Measurements from ENCODE around the gene ZFAND5.

DNA sequence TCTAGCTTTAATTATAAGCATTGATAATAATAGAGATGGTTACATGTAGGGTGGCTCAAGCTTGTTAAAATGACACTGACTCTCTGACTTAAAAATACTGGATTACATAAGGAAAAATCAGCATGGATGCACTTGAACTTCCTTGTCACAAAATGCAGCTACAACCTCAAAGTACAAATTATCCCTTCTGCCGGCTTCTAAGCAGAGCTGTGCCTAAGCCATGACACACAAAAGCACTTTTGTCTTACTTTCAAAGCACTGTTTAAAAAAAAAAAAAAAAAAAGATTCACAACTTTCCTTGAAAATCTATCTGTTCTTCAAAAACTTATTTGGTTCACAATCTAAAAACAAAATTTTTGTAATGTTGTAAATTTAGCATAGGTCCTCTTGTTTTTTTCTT lies 36.4 kb upstream of the ZFAND5 start:
- TF ChIP-seq, protein P1, sequence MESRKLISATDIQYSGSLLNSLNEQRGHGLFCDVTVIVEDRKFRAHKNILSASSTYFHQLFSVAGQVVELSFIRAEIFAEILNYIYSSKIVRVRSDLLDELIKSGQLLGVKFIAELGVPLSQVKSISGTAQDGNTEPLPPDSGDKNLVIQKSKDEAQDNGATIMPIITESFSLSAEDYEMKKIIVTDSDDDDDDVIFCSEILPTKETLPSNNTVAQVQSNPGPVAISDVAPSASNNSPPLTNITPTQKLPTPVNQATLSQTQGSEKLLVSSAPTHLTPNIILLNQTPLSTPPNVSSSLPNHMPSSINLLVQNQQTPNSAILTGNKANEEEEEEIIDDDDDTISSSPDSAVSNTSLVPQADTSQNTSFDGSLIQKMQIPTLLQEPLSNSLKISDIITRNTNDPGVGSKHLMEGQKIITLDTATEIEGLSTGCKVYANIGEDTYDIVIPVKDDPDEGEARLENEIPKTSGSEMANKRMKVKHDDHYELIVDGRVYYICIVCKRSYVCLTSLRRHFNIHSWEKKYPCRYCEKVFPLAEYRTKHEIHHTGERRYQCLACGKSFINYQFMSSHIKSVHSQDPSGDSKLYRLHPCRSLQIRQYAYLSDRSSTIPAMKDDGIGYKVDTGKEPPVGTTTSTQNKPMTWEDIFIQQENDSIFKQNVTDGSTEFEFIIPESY (IDR thresholded peaks at IDR 0.05; ENCODE audit: borderline replicate concordance, low read depth): no peak
- no peak for TF ChIP-seq GABPA (IDR thresholded peaks at IDR 0.05; ENCODE audit: low read depth)
- TF ChIP-seq GATA2 (CRISPR knock-in tag; IDR thresholded peaks at IDR 0.05): no peak
- TF ChIP-seq, protein P2, sequence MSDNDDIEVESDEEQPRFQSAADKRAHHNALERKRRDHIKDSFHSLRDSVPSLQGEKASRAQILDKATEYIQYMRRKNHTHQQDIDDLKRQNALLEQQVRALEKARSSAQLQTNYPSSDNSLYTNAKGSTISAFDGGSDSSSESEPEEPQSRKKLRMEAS (IDR thresholded peaks at IDR 0.05; ENCODE audit: low read depth): no peak
- TF ChIP-seq, protein P3, sequence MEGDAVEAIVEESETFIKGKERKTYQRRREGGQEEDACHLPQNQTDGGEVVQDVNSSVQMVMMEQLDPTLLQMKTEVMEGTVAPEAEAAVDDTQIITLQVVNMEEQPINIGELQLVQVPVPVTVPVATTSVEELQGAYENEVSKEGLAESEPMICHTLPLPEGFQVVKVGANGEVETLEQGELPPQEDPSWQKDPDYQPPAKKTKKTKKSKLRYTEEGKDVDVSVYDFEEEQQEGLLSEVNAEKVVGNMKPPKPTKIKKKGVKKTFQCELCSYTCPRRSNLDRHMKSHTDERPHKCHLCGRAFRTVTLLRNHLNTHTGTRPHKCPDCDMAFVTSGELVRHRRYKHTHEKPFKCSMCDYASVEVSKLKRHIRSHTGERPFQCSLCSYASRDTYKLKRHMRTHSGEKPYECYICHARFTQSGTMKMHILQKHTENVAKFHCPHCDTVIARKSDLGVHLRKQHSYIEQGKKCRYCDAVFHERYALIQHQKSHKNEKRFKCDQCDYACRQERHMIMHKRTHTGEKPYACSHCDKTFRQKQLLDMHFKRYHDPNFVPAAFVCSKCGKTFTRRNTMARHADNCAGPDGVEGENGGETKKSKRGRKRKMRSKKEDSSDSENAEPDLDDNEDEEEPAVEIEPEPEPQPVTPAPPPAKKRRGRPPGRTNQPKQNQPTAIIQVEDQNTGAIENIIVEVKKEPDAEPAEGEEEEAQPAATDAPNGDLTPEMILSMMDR (IDR thresholded peaks at IDR 0.05): no peak
- TF ChIP-seq CHD2 (IDR thresholded peaks at IDR 0.05; ENCODE audit: low read length, partially characterized antibody): no peak
- no peak for TF ChIP-seq NRF1 (IDR thresholded peaks at IDR 0.05; ENCODE audit: low read depth, low read length)
- no peak for TF ChIP-seq TAF1 (IDR thresholded peaks at IDR 0.05; ENCODE audit: borderline replicate concordance, low read depth, low read length)
- TF ChIP-seq FOXM1 (IDR thresholded peaks at IDR 0.05; ENCODE audit: low read depth): no peak
- TF ChIP-seq, protein P4, sequence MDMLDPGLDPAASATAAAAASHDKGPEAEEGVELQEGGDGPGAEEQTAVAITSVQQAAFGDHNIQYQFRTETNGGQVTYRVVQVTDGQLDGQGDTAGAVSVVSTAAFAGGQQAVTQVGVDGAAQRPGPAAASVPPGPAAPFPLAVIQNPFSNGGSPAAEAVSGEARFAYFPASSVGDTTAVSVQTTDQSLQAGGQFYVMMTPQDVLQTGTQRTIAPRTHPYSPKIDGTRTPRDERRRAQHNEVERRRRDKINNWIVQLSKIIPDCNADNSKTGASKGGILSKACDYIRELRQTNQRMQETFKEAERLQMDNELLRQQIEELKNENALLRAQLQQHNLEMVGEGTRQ (IDR thresholded peaks at IDR 0.05; ENCODE audit: borderline replicate concordance, low read depth, low read length): no peak
- TF ChIP-seq EZH2phosphoT487 (IDR thresholded peaks at IDR 0.05; ENCODE audit: borderline replicate concordance, low read depth): no peak
